ENCODE data around the gene OSER1. TPM values are rescaled to one million over a fixed set of nuclear protein-coding genes. Genes with fewer than 3 reads are reported as not detected.

OSER1 gene
- total RNA-seq, 1 donor from 2014 or later: 29.6 TPM

GRCh38 chr20:44160133-44160532 is 50.4 kb downstream of the OSER1 start:
- H3K4me3 ChIP-seq: no peak overlapping the region
- no peaks in the 10 kb centered on the region for H3K27me3 ChIP-seq
- intact Hi-C loops (cut with DNase I): no loop called here
- TF ChIP-seq CTCF (IDR thresholded peaks at IDR 0.05): no peak
- H3K4me1 ChIP-seq: no peaks in the 10 kb centered on the region
- ATAC-seq: no peak
- H3K27ac ChIP-seq: no peak overlapping the region
- H3K9me3 ChIP-seq: no peaks in the 10 kb centered on the region
- DNase-seq: no peak
- no peaks in the 10 kb centered on the region for H3K36me3 ChIP-seq

GRCh38 chr20:44159711-44160110 is 50.9 kb downstream of the OSER1 start:
- no peak overlapping the region for H3K27ac ChIP-seq
- H3K4me3 ChIP-seq: no peak overlapping the region
- intact Hi-C loops (cut with DNase I): no loop called here
- TF ChIP-seq CTCF (IDR thresholded peaks at IDR 0.05): no peak
- no peaks in the 10 kb centered on the region for H3K4me1 ChIP-seq
- ATAC-seq (no peak), DNase-seq (no peak)
- no peaks in the 10 kb centered on the region for H3K27me3 ChIP-seq
- no peaks in the 10 kb centered on the region for H3K36me3 ChIP-seq
- H3K9me3 ChIP-seq: no peaks in the 10 kb centered on the region

GRCh38 chr20:44159125-44159524 is 51.4 kb downstream of the OSER1 start:
- no peak overlapping the region for H3K27ac ChIP-seq

GRCh38 chr20:44157061-44157460 is 53.5 kb downstream of the OSER1 start:
- H3K4me1 ChIP-seq: no peaks in the 10 kb centered on the region
- no peak overlapping the region for H3K27ac ChIP-seq
- no peak for TF ChIP-seq CTCF (IDR thresholded peaks at IDR 0.05)

More at GRCh38 chr20:44159125-44159524, 51.4 kb downstream of the OSER1 start:
- Histone ChIP-seq H3K27me3 (no peaks in the 10 kb centered on the region), H3K4me1 (no peaks in the 10 kb centered on the region), H3K4me3 (no peak overlapping the region), H3K9me3 (no peaks in the 10 kb centered on the region), H3K36me3 (no peaks in the 10 kb centered on the region)
- intact Hi-C loops (cut with DNase I): no loop called here
- ATAC-seq (no peak), DNase-seq (no peak)
- TF ChIP-seq CTCF (IDR thresholded peaks at IDR 0.05): no peak

GRCh38 chr20:44154521-44155001 is 56.0 kb downstream of the OSER1 start:
- no peaks in the 10 kb centered on the region for H3K36me3 ChIP-seq
- H3K27me3 ChIP-seq: no peaks in the 10 kb centered on the region
- DNase-seq (no peak), ATAC-seq (peak; percentile 22)
- H3K4me1 ChIP-seq: no peaks in the 10 kb centered on the region
- intact Hi-C loops (cut with DNase I): no loop called here
- no peak for TF ChIP-seq CTCF (IDR thresholded peaks at IDR 0.05)
- peak overlapping the region; percentile 24 for H3K27ac ChIP-seq
- no peak overlapping the region for H3K4me3 ChIP-seq
- no peaks in the 10 kb centered on the region for H3K9me3 ChIP-seq

More at GRCh38 chr20:44157061-44157460, 53.5 kb downstream of the OSER1 start:
- intact Hi-C loops (cut with DNase I): no loop called here
- Histone ChIP-seq H3K27me3 (no peaks in the 10 kb centered on the region), H3K36me3 (no peaks in the 10 kb centered on the region), H3K9me3 (no peaks in the 10 kb centered on the region), H3K4me3 (no peak overlapping the region)
- ATAC-seq: no peak
- no peak for DNase-seq

- Histone ChIP-seq H3K36me3 (no peaks in the 10 kb centered on the region), H3K27me3 (no peaks in the 10 kb centered on the region), H3K9me3 (no peaks in the 10 kb centered on the region), H3K27ac (no peak overlapping the region), H3K4me1 (no peaks in the 10 kb centered on the region), H3K4me3 (no peak overlapping the region)
- ATAC-seq (no peak), DNase-seq (no peak)
- TF ChIP-seq CTCF (IDR thresholded peaks at IDR 0.05): no peak
- intact Hi-C loops (cut with DNase I): no loop called here
These were observed 56.9 kb downstream of the OSER1 start for GRCh38 chr20:44153636-44154043.
